HepG2 (cell line): ENCODE measurements around the gene PPP1R8. TPM values are rescaled to one million over a fixed set of nuclear protein-coding genes. Genes with fewer than 3 reads are reported as not detected.

Source experiments
- ATAC-seq: fragments of 200-7000 bp; cut with Tn5 transposase; 3 replicates; pipeline ENCODE4 v1.9.1; 2020; ENCODE audit warnings: mild to moderate bottlenecking, moderate library complexity
- BruUV-seq: library from RNA; stranded (reverse); fragments of 400-500 nt; replicated peaks from 2 replicates; lab custom pipeline; 2021; lab: Mats Ljungman, UMichigan
- CTCF ChIA-PET: fragments of 300-600 bp; formaldehyde crosslinking; extraction: SDS; loops from one replicate; lab custom pipeline; 2021; ENCODE audit warnings: low total read pairs, inconsistent platforms, low intra/inter-chr PET ratio; lab: Yijun Ruan, JAX
- POLR2A ChIA-PET: fragments of 350-600 bp; sonication (Branson Sonifier 250); formaldehyde crosslinking; loops from one replicate; lab custom pipeline; 2020; ENCODE audit warnings: antibody characterized with exemption, inconsistent platforms; lab: Yijun Ruan, JAX
- DNase-seq: peaks from one replicate; pipeline ENCODE4 v3.0.0-alpha.2; 2015; ENCODE audit warnings: low spot score
- FAIRE-seq: peaks from 3 replicates; lab custom pipeline; 2011; peaks lifted over from hg19 to GRCh38; lab: Jason Lieb, UNC
- H2AFZ ChIP-seq: one replicate; pipeline ENCODE4 v1.6.1; 2011; ENCODE audit warnings: low read length, inconsistent platforms
- H3K27ac ChIP-seq: fragments of 300-600 bp; 3 replicates; pipeline ENCODE4 v1.8.0; 2011; ENCODE audit warnings: mixed run types, mild to moderate bottlenecking, mixed read lengths, low read length, inconsistent platforms; ENCODE audit not compliant: insufficient read depth; ENCODE audit errors: extremely low read length
- H3K27me3 ChIP-seq, 2 experiments: fragments of 200-600 bp in 1 of 2; 2 replicates in 1 of 2; 3 replicates in 1 of 2; pipeline versions ENCODE4 v1.6.0 to v1.8.0; 2011; ENCODE audit warnings: low read length in 2 of 2, mild to moderate bottlenecking in 2 of 2, moderate library complexity in 2 of 2, inconsistent platforms in 1 of 2; ENCODE audit not compliant: insufficient read depth in 2 of 2, control insufficient read depth in 1 of 2
- H3K36me3 ChIP-seq, 2 experiments: fragments of 200-600 bp in 1 of 2; replicated peaks in 1 of 2; 2 replicates in 1 of 2; 3 replicates in 1 of 2; pipeline versions ENCODE4 v1.5.1 to v1.8.0; 2011; ENCODE audit warnings: low read length in 2 of 2, inconsistent platforms in 1 of 2; ENCODE audit not compliant: insufficient read depth in 2 of 2, control insufficient read depth in 1 of 2
- H3K4me1 ChIP-seq: 2 replicates; pipeline ENCODE4 v1.5.1; 2012; ENCODE audit warnings: low read length, inconsistent platforms; ENCODE audit not compliant: insufficient read depth
- H3K4me2 ChIP-seq: 2 replicates; pipeline ENCODE4 v1.6.0; 2011; ENCODE audit warnings: low read depth, low read length, inconsistent platforms
- H3K4me3 ChIP-seq, 3 experiments: fragments of 200-600 bp in 1 of 3; sonication (generic), shearing (Covaris generic) in 1 of 3; replicated peaks in 1 of 3; 2 replicates each; pipeline ENCODE4 v1.5.1; 2011 to 2016; ENCODE audit warnings: low read length in 3 of 3, inconsistent platforms in 2 of 3, low read depth in 2 of 3, mild to moderate bottlenecking in 2 of 3, control low read depth in 1 of 3, mixed read lengths in 1 of 3; ENCODE audit not compliant: insufficient read depth in 1 of 3
- H3K79me2 ChIP-seq: one replicate; pipeline ENCODE4 v1.6.1; 2011; ENCODE audit warnings: low read length, inconsistent platforms; ENCODE audit not compliant: insufficient read depth
- H3K9ac ChIP-seq: 2 replicates; pipeline ENCODE4 v1.6.0; 2011; ENCODE audit warnings: mild to moderate bottlenecking, low read depth, low read length, inconsistent platforms; ENCODE audit not compliant: insufficient read depth
- H3K9me3 ChIP-seq: 2 replicates; pipeline ENCODE4 v1.5.1; 2012; ENCODE audit warnings: mild to moderate bottlenecking, low read length
- H4K20me1 ChIP-seq: 2 replicates; pipeline ENCODE4 v1.6.0; 2011; ENCODE audit warnings: inconsistent platforms, mild to moderate bottlenecking, low read length, moderate library complexity; ENCODE audit not compliant: insufficient read depth
- CAMTA2 ChIP-seq: sonication (generic); formaldehyde crosslinking; IDR thresholded peaks from 2 replicates; pipeline ENCODE4 v1.4.0; 2020; ENCODE audit warnings: mild to moderate bottlenecking, missing genetic modification reagents, borderline replicate concordance
- ELF1 ChIP-seq: sonication (generic); formaldehyde crosslinking; IDR thresholded peaks from 2 replicates; pipeline ENCODE4 v1.4.0; 2020; ENCODE audit warnings: missing genetic modification reagents
- FOXK2 ChIP-seq: fragments of 450-650 bp; IDR thresholded peaks from 2 replicates; pipeline ENCODE4 v1.6.1; 2016
- HNRNPK ChIP-seq: fragments of 200-400 bp; formaldehyde crosslinking; IDR thresholded peaks from 2 replicates; pipeline ENCODE4 v1.6.1; 2018; ENCODE audit warnings: low read length, low read depth, moderate library complexity, mild to moderate bottlenecking; ENCODE audit not compliant: poor library complexity, severe bottlenecking
- HOXA5 ChIP-seq: sonication (generic); formaldehyde crosslinking; IDR thresholded peaks from 2 replicates; pipeline ENCODE4 v1.4.0; 2020; ENCODE audit warnings: missing genetic modification reagents
- MEIS1 ChIP-seq: sonication (generic); formaldehyde crosslinking; IDR thresholded peaks from 2 replicates; pipeline ENCODE4 v1.9.0; 2021; ENCODE audit warnings: mild to moderate bottlenecking, missing genetic modification reagents, moderate library complexity, borderline replicate concordance
- MTF1 ChIP-seq: sonication (generic); formaldehyde crosslinking; IDR thresholded peaks from 2 replicates; pipeline ENCODE4 v1.5.0; 2020; ENCODE audit warnings: missing genetic modification reagents
- NCOA2 ChIP-seq: sonication (generic); formaldehyde crosslinking; IDR thresholded peaks from 2 replicates; pipeline ENCODE4 v1.8.0; 2022; ENCODE audit warnings: inconsistent platforms
- NCOR1 ChIP-seq: fragments of 200-600 bp; sonication (generic); IDR thresholded peaks from 2 replicates; pipeline ENCODE4 v1.7.0; 2017; ENCODE audit warnings: antibody characterized with exemption, low read length, borderline replicate concordance
- POLR2AphosphoS5 ChIP-seq: IDR thresholded peaks from 2 replicates; pipeline ENCODE4 v1.6.1; 2012; ENCODE audit warnings: low read depth, low read length
- SAFB2 ChIP-seq: sonication (generic); formaldehyde crosslinking; IDR thresholded peaks from 2 replicates; pipeline ENCODE4 v1.5.1; 2020; ENCODE audit warnings: missing genetic modification reagents, low read depth, mild to moderate bottlenecking, borderline replicate concordance
- SMYD3 ChIP-seq: sonication (generic); formaldehyde crosslinking; IDR thresholded peaks from 2 replicates; pipeline ENCODE4 v1.8.1; 2023; ENCODE audit warnings: mild to moderate bottlenecking, missing genetic modification reagents
- SPEN ChIP-seq: sonication (generic); formaldehyde crosslinking; IDR thresholded peaks from 2 replicates; pipeline ENCODE4 v1.5.1; 2020; ENCODE audit warnings: low read depth, mild to moderate bottlenecking, missing genetic modification reagents
- ZFX ChIP-seq: sonication (generic); formaldehyde crosslinking; IDR thresholded peaks from 2 replicates; pipeline ENCODE4 v1.4.0; 2020; ENCODE audit warnings: mild to moderate bottlenecking, low read depth, missing genetic modification reagents, moderate library complexity
- ZFY ChIP-seq: sonication (generic); formaldehyde crosslinking; IDR thresholded peaks from 2 replicates; pipeline ENCODE4 v1.4.0; 2020; ENCODE audit warnings: missing genetic modification reagents
- ZKSCAN8 ChIP-seq: IDR thresholded peaks from 2 replicates; pipeline ENCODE4 v1.6.1; 2016; ENCODE audit warnings: borderline replicate concordance, missing genetic modification reagents, missing compliant biosample characterization
- ZNF335 ChIP-seq: sonication (generic); formaldehyde crosslinking; IDR thresholded peaks from 2 replicates; pipeline ENCODE4 v1.4.0; 2020; ENCODE audit warnings: missing genetic modification reagents
- ZNF777 ChIP-seq: sonication (generic); formaldehyde crosslinking; IDR thresholded peaks from 2 replicates; pipeline ENCODE4 v1.4.0; 2020; ENCODE audit warnings: missing genetic modification reagents
- ZNF780A ChIP-seq: sonication (generic); formaldehyde crosslinking; IDR thresholded peaks from 2 replicates; pipeline ENCODE4 v1.8.0; 2022; ENCODE audit warnings: mild to moderate bottlenecking, missing genetic modification reagents, moderate library complexity
- WGBS: methylation state at CpG from one replicate; pipeline ENCODE4 v1.1.6; 2017; ENCODE audit warnings: low lambda C conversion rate; 5-methylcytosine and 5-hydroxymethylcytosine counted together
- in situ Hi-C: cut with HindIII; loops from 2 replicates; pipeline ENCODE4 v1.10.0; 2017; ENCODE audit warnings: low pct_unique_long_range_greater_than_20kb; ENCODE audit not compliant: extremely low pct_ligation_motif_present
- intact Hi-C: fragments of 100-400 bp; cut with micrococcal nuclease; formaldehyde crosslinking; loops from one replicate; pipeline ENCODE4 v1.10.0; 2022; ENCODE audit not compliant: unreplicated experiment
- polyA plus RNA-seq, 8 experiments: library from polyadenylated mRNA; depleted of rRNA in 3 of 8; stranded (reverse) in 7 of 8; unstranded in 1 of 8; fragments of >200 nt; fragmentation: Illumina TruSeq in 4 of 8; extraction: Trizol in 4 of 8; gene quantifications; 2 replicates each; pipeline versions ENCODE4 v1.2.1 to v1.2.3, GENCODE V29; 2011 to 2016; ENCODE audit warnings: low read depth in 4 of 8, missing spikeins in 1 of 8, mixed read lengths in 1 of 8; ENCODE audit not compliant: insufficient read depth in 1 of 8
- total RNA-seq, 5 experiments: library from RNA; depleted of rRNA; stranded (reverse); fragments of >200 nt; fragmentation: Illumina TruSeq; extraction: Trizol; gene quantifications; 2 replicates each; pipeline ENCODE4 v1.2.3, GENCODE V29; 2016; ENCODE audit warnings: low read depth in 1 of 5
- TF ChIP-seq, protein P1 (sequence below): sonication (generic); formaldehyde crosslinking; IDR thresholded peaks from 2 replicates; pipeline ENCODE4 v1.4.0; 2020; ENCODE audit warnings: missing genetic modification reagents
- TF ChIP-seq, protein P2 (sequence below): sonication (generic); formaldehyde crosslinking; IDR thresholded peaks from 2 replicates; pipeline ENCODE4 v1.4.0; 2020; ENCODE audit warnings: missing genetic modification reagents, borderline replicate concordance

The PPP1R8 gene
- total and polyA plus RNA-seq, 2 of the 13 experiments (the other 11 are each of a cell fraction or from before 2014, with no cell fraction given), result 38.3 to 62.2 TPM

DNA sequence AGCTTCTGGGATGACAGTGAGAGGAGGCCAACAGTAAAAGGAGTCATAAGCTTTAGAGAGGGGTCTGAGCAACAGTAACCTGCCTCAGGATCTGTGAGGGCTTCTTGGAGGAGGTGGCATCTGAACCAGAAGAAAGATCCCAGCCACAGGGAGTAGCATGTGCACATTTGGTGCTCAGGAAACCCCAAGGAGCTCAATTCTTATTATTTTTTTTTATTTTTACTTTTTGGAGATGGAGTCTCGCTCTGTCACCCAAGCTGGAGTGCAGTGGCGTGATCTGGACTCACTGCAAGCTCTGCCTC lies 46.5 kb downstream of the PPP1R8 start:
- H3K9ac ChIP-seq, result no peak overlapping the region

DNA sequence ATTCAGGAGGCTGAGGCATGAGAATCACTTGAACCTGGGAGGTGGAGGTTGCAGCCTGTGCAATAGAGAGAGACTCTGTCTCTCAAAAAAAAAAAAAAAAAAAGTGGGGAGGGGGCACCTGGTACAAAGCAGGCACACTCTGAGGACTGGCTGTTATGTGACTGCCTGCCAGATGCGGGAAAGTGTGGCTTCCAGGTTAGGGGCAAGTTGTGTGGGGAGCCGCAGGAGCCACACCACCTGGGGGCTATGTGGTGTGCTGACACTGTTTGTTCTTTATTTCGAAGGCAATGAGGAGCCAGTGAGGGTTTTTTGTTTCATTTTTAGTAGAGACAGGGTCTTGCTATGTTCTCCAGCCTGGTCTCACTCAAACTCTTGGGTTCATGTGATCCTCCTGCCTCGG lies 47.5 kb downstream of the PPP1R8 start:
- ChIA-PET CTCF (no interaction called here), POLR2A (interaction anchor here (0.6 kb wide), 1 partner anchor 64 kb away, joined by 3 read pairs; no protein-coding TSS in a partner anchor)
- intact Hi-C loops, result no loop called here
- in situ Hi-C loops, result no loop called here
- H2AFZ ChIP-seq, result no peak overlapping the region
- H3K27ac ChIP-seq, result no peak overlapping the region
- H3K9ac ChIP-seq, result no peak overlapping the region
- peaks cover 0 to 7% of the 10 kb centered on the region in 2 experiments; a peak in 2 of 5 replicates for H3K27me3 ChIP-seq
- H3K36me3 ChIP-seq, result no peaks in the 10 kb centered on the region
- H4K20me1 ChIP-seq, result no peaks in the 10 kb centered on the region
- no peaks in the 10 kb centered on the region for H3K9me3 ChIP-seq
- no peak for FAIRE-seq
- no peak for ATAC-seq
- no TSS peak for BruUV-seq
- no peak overlapping the region for H3K4me3 ChIP-seq
- H3K79me2 ChIP-seq, result no peaks in the 10 kb centered on the region
- TF ChIP-seq, protein P1, sequence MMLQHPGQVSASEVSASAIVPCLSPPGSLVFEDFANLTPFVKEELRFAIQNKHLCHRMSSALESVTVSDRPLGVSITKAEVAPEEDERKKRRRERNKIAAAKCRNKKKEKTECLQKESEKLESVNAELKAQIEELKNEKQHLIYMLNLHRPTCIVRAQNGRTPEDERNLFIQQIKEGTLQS (CRISPR knock-in tag), result no peak
- TF ChIP-seq, protein P2, sequence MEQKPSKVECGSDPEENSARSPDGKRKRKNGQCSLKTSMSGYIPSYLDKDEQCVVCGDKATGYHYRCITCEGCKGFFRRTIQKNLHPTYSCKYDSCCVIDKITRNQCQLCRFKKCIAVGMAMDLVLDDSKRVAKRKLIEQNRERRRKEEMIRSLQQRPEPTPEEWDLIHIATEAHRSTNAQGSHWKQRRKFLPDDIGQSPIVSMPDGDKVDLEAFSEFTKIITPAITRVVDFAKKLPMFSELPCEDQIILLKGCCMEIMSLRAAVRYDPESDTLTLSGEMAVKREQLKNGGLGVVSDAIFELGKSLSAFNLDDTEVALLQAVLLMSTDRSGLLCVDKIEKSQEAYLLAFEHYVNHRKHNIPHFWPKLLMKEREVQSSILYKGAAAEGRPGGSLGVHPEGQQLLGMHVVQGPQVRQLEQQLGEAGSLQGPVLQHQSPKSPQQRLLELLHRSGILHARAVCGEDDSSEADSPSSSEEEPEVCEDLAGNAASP, result no peak
- TF ChIP-seq FOXK2 (no peak), NCOR1 (no peak), CAMTA2 (CRISPR knock-in tag) (no peak), ZFX (CRISPR knock-in tag) (no peak), NCOA2 (CRISPR knock-in tag) (no peak), SAFB2 (no peak), ZNF335 (CRISPR knock-in tag) (no peak), POLR2AphosphoS5 (no peak)
- 62% methylated on average over 4 of the region's 4 CpGs for WGBS
- no peak for DNase-seq
- H3K4me1 ChIP-seq, result peaks cover 20% of the 10 kb centered on the region
- H3K4me2 ChIP-seq, result no peak overlapping the region

More for the DNA sequence above, 46.5 kb downstream of the PPP1R8 start:
- intact Hi-C loops, result no loop called here
- Histone ChIP-seq H3K4me3 (no peak overlapping the region), H3K4me2 (no peak overlapping the region), H3K9me3 (no peaks in the 10 kb centered on the region), H3K4me1 (peaks cover 17% of the 10 kb centered on the region), H3K36me3 (no peaks in the 10 kb centered on the region), H2AFZ (no peak overlapping the region), H3K79me2 (no peaks in the 10 kb centered on the region), H4K20me1 (no peaks in the 10 kb centered on the region), H3K27me3 (peaks cover 0 to 10% of the 10 kb centered on the region in 2 experiments; a peak in 2 of 5 replicates), H3K27ac (no peak overlapping the region)
- 94% methylated on average over 2 of the region's 2 CpGs for WGBS
- no TSS peak for BruUV-seq
- DNase-seq, result no peak
- CTCF ChIA-PET, result no interaction called here
- no peak for TF ChIP-seq ZKSCAN8 (CRISPR knock-in tag)
- no peak for TF ChIP-seq ZFY (CRISPR knock-in tag)
- no peak for TF ChIP-seq SMYD3
- TF ChIP-seq ZNF777 (CRISPR knock-in tag), result no peak
- no peak for TF ChIP-seq MEIS1 (CRISPR knock-in tag)
- no peak for TF ChIP-seq SPEN (CRISPR knock-in tag)
- no peak for TF ChIP-seq HNRNPK
- no peak for TF ChIP-seq ZNF780A
- no peak for TF ChIP-seq HOXA5 (CRISPR knock-in tag)
- TF ChIP-seq ELF1 (CRISPR knock-in tag), result no peak
- TF ChIP-seq MTF1 (CRISPR knock-in tag), result no peak
- no peak for FAIRE-seq
- in situ Hi-C loops, result no loop called here
- POLR2A ChIA-PET, result no interaction called here
- ATAC-seq, result no peak
